Naive thymus-derived CD4-positive, alpha-beta T cell (primary cell): ENCODE measurements around the gene NR6A1. TPM values are rescaled to one million over a fixed set of nuclear protein-coding genes. Genes with fewer than 3 reads are reported as not detected.

Experiments used
- ATAC-seq: fragments of 150-1000 bp; cut with Tn5 transposase; 2 replicates; pipeline ENCODE4 v1.10.0; 2021; ENCODE audit warnings: mild to moderate bottlenecking, moderate library complexity
- CTCF ChIA-PET: fragments of 350-600 bp; sonication (Branson Sonifier 250); formaldehyde crosslinking; loops from one replicate; lab custom pipeline; 2021; ENCODE audit warnings: antibody characterized with exemption; lab: Charles Lee
- POLR2A ChIA-PET: fragments of 350-600 bp; sonication (Branson Sonifier 250); formaldehyde crosslinking; loops from one replicate; lab custom pipeline; 2021; ENCODE audit warnings: antibody characterized with exemption, inconsistent platforms; lab: Charles Lee
- DNase-seq, 9 donors: peaks; one replicate each; pipeline versions ENCODE4 v3.0.0 to v3.0.0-alpha.2; 2020 to 2022; ENCODE audit warnings: mixed read lengths in 1 of 9
- H3K27ac ChIP-seq: one replicate; pipeline ENCODE4 v1.7.0; 2013; ENCODE audit warnings: mild to moderate bottlenecking, low read depth, low read length, moderate library complexity
- H3K27me3 ChIP-seq, 2 donors: one replicate each; pipeline ENCODE4 v1.7.0; 2013; ENCODE audit warnings: low read length in 2 of 2, mild to moderate bottlenecking in 2 of 2, moderate library complexity in 2 of 2; ENCODE audit not compliant: control insufficient read depth in 2 of 2, insufficient read depth in 2 of 2
- H3K36me3 ChIP-seq, 3 experiments: 1 replicate in 2 of 3; 2 replicates in 1 of 3; pipeline ENCODE4 v1.7.0; 2013; ENCODE audit warnings: low read length in 3 of 3, mild to moderate bottlenecking in 3 of 3, moderate library complexity in 1 of 3; ENCODE audit not compliant: insufficient read depth in 3 of 3, control insufficient read depth in 2 of 3
- H3K4me1 ChIP-seq, 2 donors: one replicate each; pipeline ENCODE4 v1.7.0; 2013; ENCODE audit warnings: low read length in 2 of 2, mild to moderate bottlenecking in 2 of 2, moderate library complexity in 1 of 2; ENCODE audit not compliant: control insufficient read depth in 2 of 2, insufficient read depth in 2 of 2
- H3K4me3 ChIP-seq: 2 replicates; pipeline ENCODE4 v1.7.0; 2013; ENCODE audit warnings: mild to moderate bottlenecking, low read length
- H3K9me3 ChIP-seq, 3 experiments: 1 replicate in 2 of 3; 2 replicates in 1 of 3; pipeline ENCODE4 v1.7.0; 2013; ENCODE audit warnings: low read length in 3 of 3; ENCODE audit not compliant: control insufficient read depth in 2 of 3
- H3K27ac Mint-ChIP-seq, 9 donors: one replicate each; pipeline ENCODE4 v1.8.0; 2020 to 2022; ENCODE audit warnings: mixed read lengths in 9 of 9, mild to moderate bottlenecking in 8 of 9, moderate library complexity in 5 of 9, inconsistent platforms in 2 of 9
- H3K27me3 Mint-ChIP-seq, 5 donors: one replicate each; pipeline ENCODE4 v1.8.0; 2021 to 2022; ENCODE audit warnings: mixed read lengths in 5 of 5, mild to moderate bottlenecking in 1 of 5
- H3K36me3 Mint-ChIP-seq, 5 donors: one replicate each; pipeline ENCODE4 v1.8.0; 2020 to 2022; ENCODE audit warnings: mixed read lengths in 5 of 5, mild to moderate bottlenecking in 3 of 5, inconsistent platforms in 1 of 5
- H3K4me1 Mint-ChIP-seq, 7 donors: one replicate each; pipeline ENCODE4 v1.8.0; 2020 to 2022; ENCODE audit warnings: mixed read lengths in 7 of 7, mild to moderate bottlenecking in 3 of 7, inconsistent platforms in 1 of 7
- H3K4me3 Mint-ChIP-seq, 10 donors: one replicate each; pipeline ENCODE4 v1.8.0; 2020 to 2022; ENCODE audit warnings: mild to moderate bottlenecking in 10 of 10, mixed read lengths in 10 of 10, moderate library complexity in 6 of 10, inconsistent platforms in 2 of 10
- H3K9me3 Mint-ChIP-seq, 11 donors: one replicate each; pipeline ENCODE4 v1.8.0; 2020 to 2022; ENCODE audit warnings: mixed read lengths in 11 of 11, mild to moderate bottlenecking in 4 of 11, inconsistent platforms in 1 of 11, moderate library complexity in 1 of 11
- intact Hi-C, 2 donors: fragments of 100-400 bp; cut with micrococcal nuclease; formaldehyde crosslinking; loops; one replicate each; pipeline ENCODE4 v1.15.1; 2023
- polyA plus RNA-seq, 2 donors: library from polyadenylated mRNA; unstranded; fragments of 300-500 nt; fragmentation: Illumina TruSeq; gene quantifications; one replicate each; pipeline ENCODE4 v1.2.3, GENCODE V29; 2021
- total RNA-seq, 6 experiments: library from RNA in 5 of 6; stranded (reverse) in 5 of 6; gene quantifications; 1 replicate in 5 of 6; 2 replicates in 1 of 6; pipeline ENCODE4 v1.2.3 and lab custom pipeline; 2021 to 2026

The NR6A1 gene
- total and polyA plus RNA-seq, 7 experiments from 2014 or later = 0.21 to 0.78 (median 0.51) TPM; not detected in 4

DNA sequence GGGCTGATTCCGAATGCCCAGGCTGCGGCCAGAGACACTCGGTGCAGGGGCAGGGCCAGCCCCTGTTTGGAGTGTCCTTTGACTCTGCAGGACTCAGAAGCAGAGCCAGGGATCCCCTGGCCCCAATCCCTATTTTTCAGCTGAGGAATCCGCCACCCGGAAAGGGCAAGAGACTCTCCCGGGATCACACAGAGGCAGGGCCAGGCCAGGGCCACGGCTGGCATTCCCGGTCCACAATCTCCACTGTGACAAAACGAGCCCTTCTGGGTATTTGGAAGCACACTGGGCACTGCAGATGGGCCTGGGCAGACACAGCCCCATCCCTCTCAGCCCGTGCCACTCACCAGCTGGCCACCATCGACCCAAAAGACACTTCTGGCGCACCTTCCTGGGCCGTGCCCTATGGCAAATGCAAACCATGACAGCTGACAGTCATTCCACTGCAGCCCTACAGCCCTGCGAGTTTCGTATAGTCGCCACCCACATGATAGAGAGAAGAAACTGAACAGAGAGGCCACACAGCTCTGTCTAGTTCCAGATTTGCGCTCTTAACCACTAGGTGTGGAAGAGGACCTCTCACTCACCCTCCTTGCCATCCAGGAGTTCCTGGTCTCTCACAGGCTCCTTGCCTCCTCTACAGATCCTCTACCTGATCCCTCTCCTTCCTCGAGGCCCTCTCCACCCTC is 277.2 kb downstream of the NR6A1 start:
- ATAC-seq = no peak

DNA sequence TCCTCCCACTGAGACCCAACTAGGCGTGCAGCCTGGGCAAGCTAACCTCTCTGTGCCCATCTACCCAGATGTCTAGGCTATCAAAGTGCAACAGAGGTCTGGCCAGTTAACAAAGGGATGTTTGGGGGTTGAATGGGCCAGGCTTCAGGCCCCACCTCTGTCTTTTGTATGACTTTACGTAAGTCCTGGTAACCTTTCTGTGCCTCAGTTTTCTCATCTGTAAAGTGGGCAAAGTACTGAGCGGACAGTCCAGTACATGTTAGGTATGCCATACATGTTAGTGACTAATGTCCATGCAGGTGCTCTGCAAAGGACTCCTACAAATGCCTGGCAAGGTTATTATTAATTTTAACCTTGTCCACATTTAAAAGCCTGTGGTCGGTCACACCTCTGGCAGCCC is 277.9 kb downstream of the NR6A1 start:
- H3K9me3 Mint-ChIP-seq = no peaks in the 10 kb centered on the region
- ChIA-PET CTCF (no interaction called here), POLR2A (no interaction called here)
- Histone ChIP-seq H3K4me1 (peaks cover 0 to 17% of the 10 kb centered on the region in 2 donors), H3K27ac (no peak overlapping the region), H3K27me3 (no peaks in the 10 kb centered on the region), H3K36me3 (no peaks in the 10 kb centered on the region), H3K9me3 (no peaks in the 10 kb centered on the region), H3K4me3 (no peak overlapping the region)
- H3K4me1 Mint-ChIP-seq = peaks cover 4 to 34% (median 26%) of the 10 kb centered on the region in 7 donors
- intact Hi-C loops = no loop called here
- H3K36me3 Mint-ChIP-seq = no peaks in the 10 kb centered on the region
- H3K4me3 Mint-ChIP-seq = no peak overlapping the region
- peak overlapping the region in 1 of 9 donors; percentile 46 for H3K27ac Mint-ChIP-seq
- H3K27me3 Mint-ChIP-seq = no peaks in the 10 kb centered on the region
- DNase-seq (no peak), ATAC-seq (no peak)

More for the DNA sequence above, 277.2 kb downstream of the NR6A1 start:
- peak overlapping the region in 2 of 10 donors; percentile 30 to 33 for H3K4me3 Mint-ChIP-seq
- peak overlapping the region in 6 of 9 donors; percentile 39 to 63 (median 52) for H3K27ac Mint-ChIP-seq
- H3K9me3 ChIP-seq = no peaks in the 10 kb centered on the region
- no peak for DNase-seq
- no peaks in the 10 kb centered on the region for H3K36me3 Mint-ChIP-seq
- intact Hi-C loops = no loop called here
- peaks cover 4 to 34% (median 26%) of the 10 kb centered on the region in 7 donors for H3K4me1 Mint-ChIP-seq
- H3K36me3 ChIP-seq = no peaks in the 10 kb centered on the region
- ChIA-PET POLR2A (no interaction called here), CTCF (no interaction called here)
- H3K4me3 ChIP-seq = no peak overlapping the region
- no peaks in the 10 kb centered on the region for H3K9me3 Mint-ChIP-seq
- peaks cover 0 to 17% of the 10 kb centered on the region in 2 donors for H3K4me1 ChIP-seq
- H3K27ac ChIP-seq = no peak overlapping the region
- no peaks in the 10 kb centered on the region for H3K27me3 ChIP-seq
- no peaks in the 10 kb centered on the region for H3K27me3 Mint-ChIP-seq

DNA sequence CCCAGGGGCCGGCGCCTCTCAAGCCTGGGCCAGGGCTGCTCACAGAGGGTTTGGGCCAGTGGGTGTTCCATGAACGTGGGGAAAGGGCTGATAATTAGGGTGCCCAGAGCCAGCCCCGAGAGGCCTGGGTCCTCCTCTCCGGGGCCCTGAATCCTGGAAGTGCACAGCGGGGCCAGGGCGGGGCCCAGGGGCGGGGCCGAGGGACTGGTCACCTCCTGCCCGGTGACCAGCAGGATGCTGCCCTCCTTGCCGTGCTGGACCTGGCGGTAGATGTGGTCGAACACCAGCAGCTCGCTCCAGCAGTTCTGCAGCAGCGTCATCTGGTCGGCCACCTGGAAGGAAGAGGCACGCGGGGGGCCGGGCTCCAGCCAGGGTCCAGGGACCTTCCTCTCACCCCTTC is 278.3 kb downstream of the NR6A1 start:
- CTCF ChIA-PET = no interaction called here
- H3K36me3 ChIP-seq = no peaks in the 10 kb centered on the region
- no peaks in the 10 kb centered on the region for H3K27me3 ChIP-seq
- H3K27ac ChIP-seq = no peak overlapping the region
- Mint-ChIP-seq H3K4me1 (peaks cover 4 to 32% (median 26%) of the 10 kb centered on the region in 7 donors), H3K27ac (peak overlapping the region in 1 of 9 donors; percentile 26), H3K27me3 (no peaks in the 10 kb centered on the region), H3K36me3 (no peaks in the 10 kb centered on the region), H3K9me3 (no peaks in the 10 kb centered on the region), H3K4me3 (no peak overlapping the region)
- ATAC-seq (no peak), DNase-seq (no peak)
- intact Hi-C loops = no loop called here
- peaks cover 0 to 17% of the 10 kb centered on the region in 2 donors for H3K4me1 ChIP-seq
- no peaks in the 10 kb centered on the region for H3K9me3 ChIP-seq
- POLR2A ChIA-PET = no interaction called here
- H3K4me3 ChIP-seq = no peak overlapping the region

DNA sequence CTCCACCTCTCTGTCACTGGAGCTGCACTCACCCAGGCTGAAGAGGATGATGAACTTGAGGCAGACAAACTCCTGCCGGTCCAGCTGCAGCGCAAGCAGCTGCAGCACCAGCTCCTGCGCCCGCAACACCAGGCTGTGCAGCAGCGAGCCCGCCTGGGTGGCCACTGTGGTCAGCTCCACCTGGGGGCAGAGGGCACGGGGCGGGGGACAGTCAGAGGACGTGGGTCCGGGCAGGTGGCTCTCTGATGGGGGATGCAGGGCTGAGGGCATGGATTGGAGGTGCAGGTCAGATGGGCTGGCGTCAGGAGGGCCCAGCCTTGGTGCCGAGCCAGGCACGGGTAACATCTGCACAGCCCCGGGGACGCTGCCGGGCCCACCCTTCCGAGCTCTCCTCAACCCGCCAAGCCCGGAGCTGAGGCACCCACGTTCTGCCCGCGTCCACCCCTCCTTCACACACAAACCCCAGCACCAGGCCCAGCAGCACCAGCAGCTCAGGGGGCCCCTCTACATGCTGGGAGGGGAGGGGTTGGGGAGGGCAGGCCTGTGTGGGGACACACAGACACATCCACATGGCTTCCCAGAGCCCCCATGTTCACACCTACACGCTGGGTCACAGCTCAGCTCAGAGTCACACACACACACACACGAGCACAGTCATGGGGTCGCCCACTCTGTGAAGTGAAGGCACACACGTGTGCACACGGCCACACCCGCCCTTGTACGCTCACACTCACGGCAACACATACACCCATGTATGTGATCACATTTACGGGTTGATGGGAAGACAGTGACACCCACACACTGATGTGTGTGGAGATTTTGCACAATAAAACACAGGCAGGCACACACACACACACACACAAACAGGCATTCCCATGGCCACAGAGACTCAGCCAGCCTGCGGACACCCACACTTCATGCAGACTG is 279.8 kb downstream of the NR6A1 start:
- Mint-ChIP-seq H3K27ac (peak overlapping the region in 1 of 9 donors; percentile 12), H3K4me1 (peaks cover 4 to 20% (median 12%) of the 10 kb centered on the region in 7 donors), H3K36me3 (no peaks in the 10 kb centered on the region), H3K9me3 (no peaks in the 10 kb centered on the region), H3K27me3 (no peaks in the 10 kb centered on the region), H3K4me3 (no peak overlapping the region)
- Histone ChIP-seq H3K27ac (no peak overlapping the region), H3K4me1 (peaks cover 0 to 12% of the 10 kb centered on the region in 2 donors), H3K36me3 (no peaks in the 10 kb centered on the region), H3K9me3 (no peaks in the 10 kb centered on the region), H3K27me3 (no peaks in the 10 kb centered on the region), H3K4me3 (no peak overlapping the region)
- ChIA-PET CTCF (no interaction called here), POLR2A (no interaction called here)
- ATAC-seq = no peak
- DNase-seq = no peak
- intact Hi-C loops = no loop called here

DNA sequence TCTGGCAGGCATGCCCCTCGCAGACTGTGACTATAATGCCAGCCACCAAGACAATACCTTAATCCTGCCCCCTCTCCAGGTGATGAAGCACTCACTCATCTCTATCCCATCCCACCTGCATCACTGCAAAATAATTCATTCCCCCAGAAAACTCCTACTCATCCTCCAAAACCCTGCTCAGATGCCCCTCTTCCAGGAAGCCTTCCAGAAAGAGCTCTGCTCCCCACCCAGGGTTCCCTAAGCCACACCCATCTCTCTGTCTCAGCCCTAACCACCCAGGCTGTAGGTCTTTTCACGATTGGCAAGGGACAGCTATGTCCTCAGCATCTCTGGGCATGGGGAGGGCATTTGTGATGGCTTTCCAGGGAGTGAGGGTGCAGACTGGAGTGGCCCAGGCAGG is 281.1 kb downstream of the NR6A1 start:
- H3K9me3 ChIP-seq = no peaks in the 10 kb centered on the region
- no peak overlapping the region for H3K4me3 Mint-ChIP-seq
- ChIA-PET POLR2A (no interaction called here), CTCF (no interaction called here)
- H3K4me1 Mint-ChIP-seq = peaks cover 0 to 7% (median 2%) of the 10 kb centered on the region in 7 donors
- H3K36me3 Mint-ChIP-seq = no peaks in the 10 kb centered on the region
- H3K36me3 ChIP-seq = no peaks in the 10 kb centered on the region
- no peak overlapping the region for H3K27ac ChIP-seq
- ATAC-seq (no peak), DNase-seq (no peak)
- H3K27me3 ChIP-seq = no peaks in the 10 kb centered on the region
- no peak overlapping the region for H3K4me3 ChIP-seq
- H3K27me3 Mint-ChIP-seq = no peaks in the 10 kb centered on the region
- H3K9me3 Mint-ChIP-seq = peaks cover 0 to 2% (median 0%) of the 10 kb centered on the region in 11 donors
- no peak overlapping the region for H3K27ac Mint-ChIP-seq
- intact Hi-C loops = no loop called here
- H3K4me1 ChIP-seq = no peaks in the 10 kb centered on the region

DNA sequence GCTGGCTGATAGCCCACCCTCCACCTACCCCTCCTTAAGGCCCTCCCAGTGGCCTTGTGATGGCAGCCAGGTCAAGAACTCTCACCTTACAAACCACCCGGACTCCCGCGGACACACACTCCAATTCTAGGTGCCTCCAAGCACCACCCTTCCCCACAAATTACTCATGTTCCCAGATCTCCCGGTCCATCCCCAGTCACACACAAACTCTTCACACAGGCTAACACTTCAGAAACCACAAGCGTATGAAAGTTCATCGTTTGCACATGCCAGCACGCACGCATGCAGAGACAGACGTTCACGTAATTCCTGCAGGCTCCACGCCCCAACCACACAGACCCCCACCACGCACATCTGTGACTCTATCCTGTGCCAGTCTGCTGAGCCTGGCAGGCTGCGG is 281.9 kb downstream of the NR6A1 start:
- H3K9me3 Mint-ChIP-seq = peaks cover 0 to 2% (median 0%) of the 10 kb centered on the region in 11 donors
- no peaks in the 10 kb centered on the region for H3K4me1 ChIP-seq
- no peak overlapping the region for H3K27ac Mint-ChIP-seq
- H3K27me3 Mint-ChIP-seq = no peaks in the 10 kb centered on the region
- peaks cover 0 to 4% (median under 1%) of the 10 kb centered on the region in 7 donors for H3K4me1 Mint-ChIP-seq
- ChIA-PET CTCF (no interaction called here), POLR2A (no interaction called here)
- no peaks in the 10 kb centered on the region for H3K27me3 ChIP-seq
- H3K4me3 ChIP-seq = no peak overlapping the region
- DNase-seq (no peak), ATAC-seq (no peak)
- H3K4me3 Mint-ChIP-seq = no peak overlapping the region
- H3K36me3 Mint-ChIP-seq = no peaks in the 10 kb centered on the region
- no peaks in the 10 kb centered on the region for H3K36me3 ChIP-seq
- intact Hi-C loops = no loop called here
- H3K9me3 ChIP-seq = no peaks in the 10 kb centered on the region
- H3K27ac ChIP-seq = no peak overlapping the region
